Measurements from ENCODE around the gene GPR137B. TPM values are rescaled to one million over a fixed set of nuclear protein-coding genes. Genes with fewer than 3 reads are reported as not detected.

Gene GPR137B
- total RNA-seq, 1 experiment from 2014 or later = 6.1 TPM

GRCh38 chr1:236253918-236254637 lies 111.7 kb downstream of the GPR137B start:
- DNase-seq (ENCODE audit: low read depth) = no peak

GRCh38 chr1:236257216-236257615 lies 114.9 kb downstream of the GPR137B start:
- DNase-seq (ENCODE audit: low read depth) = no peak

DNA sequence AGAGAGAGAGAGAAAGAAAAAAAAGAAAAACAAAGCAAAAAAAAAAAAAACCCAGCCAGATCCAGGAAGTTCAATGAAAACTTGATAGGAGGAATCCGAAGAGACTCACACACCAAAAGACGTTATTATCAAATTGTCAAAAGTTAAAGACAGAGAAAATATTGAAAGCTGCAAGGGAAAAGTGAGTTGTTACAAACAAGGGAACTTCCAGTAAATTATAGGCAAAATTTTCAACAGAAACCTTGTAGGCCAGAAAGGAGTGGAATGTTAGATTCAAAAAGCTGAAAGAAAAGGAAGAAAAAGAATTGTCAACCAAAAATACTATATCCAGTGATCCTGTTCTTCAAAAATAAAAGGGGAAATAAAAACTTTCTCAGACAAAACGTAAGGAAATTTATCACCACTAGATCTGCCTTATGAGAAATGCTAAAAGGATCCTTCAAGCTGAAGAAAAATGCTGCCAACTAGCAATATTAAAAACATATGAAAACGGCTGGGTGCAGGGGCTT lies 115.8 kb downstream of the GPR137B start:
- DNase-seq (ENCODE audit: low read depth) = no peak

Other genes starting within 250 kb of the GPR137B start
- 15.7 and 17.5 TPM in 2 replicates for gene NID1, start 77.4 kb upstream of the GPR137B start, total RNA-seq (2014; rRNA removed; shearing (Covaris generic))
- gene ERO1B, start 139.4 kb downstream of the GPR137B start, total RNA-seq (2014; rRNA removed; shearing (Covaris generic)) = 2.2 and 2.6 TPM in 2 replicates

All from HT1080 (cell line).